ENCODE results near the gene MAG.
"Not testable (repeated sequence)": the region's sequence is repeated elsewhere in the genome, so short reads cannot be mapped to it uniquely, and the experiment has no call there.

GRCh38 chr19:35286101-35286500, 5.9 kb upstream of the MAG start:
- not testable (repeated sequence) for TF ChIP-seq CTCF, POLR2A, POLR2AphosphoS5 (IDR thresholded peaks at IDR 0.05)

Measured in breast epithelium (tissue), 3 donors.